HepG2 (cell line): Measurements from ENCODE around the gene ISG20L2. TPM values are rescaled to one million over a fixed set of nuclear protein-coding genes. Genes with fewer than 3 reads are reported as not detected.

Source experiments
- AGO1 ChIP-seq: fragments of 200-400 bp; formaldehyde crosslinking; IDR thresholded peaks from 2 replicates; pipeline ENCODE4 v1.6.1; 2017; ENCODE audit warnings: mild to moderate bottlenecking, low read depth, low read length, moderate library complexity; ENCODE audit not compliant: poor library complexity, severe bottlenecking
- ARHGAP35 ChIP-seq: sonication (generic); formaldehyde crosslinking; IDR thresholded peaks from 2 replicates; pipeline ENCODE4 v1.9.0; 2022; ENCODE audit warnings: mild to moderate bottlenecking, inconsistent platforms, moderate library complexity, missing genetic modification reagents, borderline replicate concordance
- ARNTL ChIP-seq: sonication (generic); formaldehyde crosslinking; IDR thresholded peaks from 2 replicates; pipeline ENCODE4 v1.4.0; 2020; ENCODE audit warnings: mild to moderate bottlenecking, missing genetic modification reagents
- ATRX ChIP-seq: sonication (generic); formaldehyde crosslinking; IDR thresholded peaks from 2 replicates; pipeline ENCODE4 v1.4.0; 2020; ENCODE audit warnings: missing genetic modification reagents, borderline replicate concordance
- CENPT ChIP-seq: sonication (generic); formaldehyde crosslinking; IDR thresholded peaks from 2 replicates; pipeline ENCODE4 v1.8.0; 2022; ENCODE audit warnings: low read depth, mild to moderate bottlenecking, moderate library complexity, missing genetic modification reagents
- CHD2 ChIP-seq: IDR thresholded peaks from 2 replicates; pipeline ENCODE4 v1.6.1; 2011; ENCODE audit warnings: low read depth, low read length, improper control_type of control experiment
- CTCF ChIP-seq: sonication (generic); formaldehyde crosslinking; IDR thresholded peaks from 2 replicates; pipeline ENCODE4 v1.5.0; 2020; ENCODE audit warnings: mild to moderate bottlenecking, missing genetic modification reagents, moderate library complexity
- DPF2 ChIP-seq: sonication (generic); formaldehyde crosslinking; IDR thresholded peaks from 2 replicates; pipeline ENCODE4 v1.4.0; 2020; ENCODE audit warnings: mild to moderate bottlenecking, low read depth, missing genetic modification reagents, borderline replicate concordance
- HMG20A ChIP-seq: IDR thresholded peaks from 2 replicates; pipeline ENCODE4 v1.6.1; 2016; ENCODE audit warnings: borderline replicate concordance
- HNRNPH1 ChIP-seq: fragments of 200-400 bp; formaldehyde crosslinking; optimal IDR thresholded peaks from 2 replicates; pipeline ENCODE3; 2017; ENCODE audit warnings: mild to moderate bottlenecking, low read depth, low read length
- KDM2A ChIP-seq: sonication (generic); formaldehyde crosslinking; IDR thresholded peaks from 2 replicates; pipeline ENCODE4 v1.4.0; 2020; ENCODE audit warnings: low read depth, missing genetic modification reagents, borderline replicate concordance
- NR1H2 ChIP-seq: sonication (generic); formaldehyde crosslinking; IDR thresholded peaks from 2 replicates; pipeline ENCODE4 v1.8.1; 2022; ENCODE audit warnings: low read depth, missing genetic modification reagents, borderline replicate concordance
- SIN3B ChIP-seq: fragments of 150-350 bp; IDR thresholded peaks from 2 replicates; pipeline ENCODE4 v1.6.1; 2014; ENCODE audit warnings: low read length
- SYNCRIP ChIP-seq: fragments of 200-400 bp; formaldehyde crosslinking; IDR thresholded peaks from 2 replicates; pipeline ENCODE4 v1.6.1; 2018; ENCODE audit warnings: mild to moderate bottlenecking, low read depth, low read length; ENCODE audit not compliant: insufficient read depth
- ZBTB14 ChIP-seq: sonication (generic); formaldehyde crosslinking; IDR thresholded peaks from 2 replicates; pipeline ENCODE4 v1.4.0; 2020; ENCODE audit warnings: missing genetic modification reagents
- ZBTB39 ChIP-seq: sonication (generic); formaldehyde crosslinking; IDR thresholded peaks from 2 replicates; pipeline ENCODE4 v1.5.0; 2020; ENCODE audit warnings: missing genetic modification reagents
- ZBTB7B ChIP-seq: sonication (generic); formaldehyde crosslinking; IDR thresholded peaks from 2 replicates; pipeline ENCODE4 v1.4.0; 2020; ENCODE audit warnings: missing genetic modification reagents
- ZNF234 ChIP-seq: sonication (generic); formaldehyde crosslinking; conservative IDR thresholded peaks from 2 replicates; pipeline ENCODE4 v1.5.1; 2020; ENCODE audit warnings: mild to moderate bottlenecking, missing genetic modification reagents
- ZNF451 ChIP-seq: sonication (generic); formaldehyde crosslinking; IDR thresholded peaks from 2 replicates; pipeline ENCODE4 v1.5.0; 2020; ENCODE audit warnings: mild to moderate bottlenecking, missing genetic modification reagents
- ZNF557 ChIP-seq: sonication (generic); formaldehyde crosslinking; IDR thresholded peaks from 2 replicates; pipeline ENCODE4 v1.4.0; 2020; ENCODE audit warnings: missing genetic modification reagents
- ZNF672 ChIP-seq: sonication (generic); formaldehyde crosslinking; IDR thresholded peaks from 2 replicates; pipeline ENCODE4 v1.8.1; 2022; ENCODE audit warnings: missing genetic modification reagents
- ZSCAN22 ChIP-seq: sonication (generic); formaldehyde crosslinking; IDR thresholded peaks from 2 replicates; pipeline ENCODE4 v1.4.0; 2020; ENCODE audit warnings: mild to moderate bottlenecking, missing genetic modification reagents
- ZSCAN5A ChIP-seq: sonication (generic); formaldehyde crosslinking; IDR thresholded peaks from 2 replicates; pipeline ENCODE4 v1.8.0; 2022; ENCODE audit warnings: mild to moderate bottlenecking, missing genetic modification reagents, borderline replicate concordance
- polyA plus RNA-seq, 8 experiments: library from polyadenylated mRNA; depleted of rRNA in 3 of 8; stranded (reverse) in 7 of 8; unstranded in 1 of 8; fragments of >200 nt; fragmentation: Illumina TruSeq in 4 of 8; extraction: Trizol in 4 of 8; gene quantifications; 2 replicates each; pipeline versions ENCODE4 v1.2.1 to v1.2.3, GENCODE V29; 2011 to 2016; ENCODE audit warnings: low read depth in 4 of 8, missing spikeins in 1 of 8, mixed read lengths in 1 of 8; ENCODE audit not compliant: insufficient read depth in 1 of 8
- total RNA-seq, 5 experiments: library from RNA; depleted of rRNA; stranded (reverse); fragments of >200 nt; fragmentation: Illumina TruSeq; extraction: Trizol; gene quantifications; 2 replicates each; pipeline ENCODE4 v1.2.3, GENCODE V29; 2016; ENCODE audit warnings: low read depth in 1 of 5

ISG20L2 gene
- total and polyA plus RNA-seq, 2 of the 13 experiments (the other 11 are each of a cell fraction or from before 2014, with no cell fraction given): 19.8 to 21.3 TPM

- 0 out of 2 replicates have a peak, but pooled peaks have one; percentile 75 for TF ChIP-seq ZNF557 (CRISPR knock-in tag)
- no peak; the same call in 1 of the 2 replicates for TF ChIP-seq ARHGAP35
- peak; percentile 90 for TF ChIP-seq KDM2A (CRISPR knock-in tag)
- no peak for TF ChIP-seq DPF2 (CRISPR knock-in tag)
- TF ChIP-seq HMG20A (CRISPR knock-in tag): no peak
- TF ChIP-seq ZNF672 (CRISPR knock-in tag): no peak
- TF ChIP-seq SYNCRIP: no peak
- TF ChIP-seq ZBTB39 (CRISPR knock-in tag): no peak
- no peak for TF ChIP-seq ATRX (CRISPR knock-in tag)
- no peak for TF ChIP-seq CENPT (CRISPR knock-in tag)
- TF ChIP-seq NR1H2: no peak
- no peak for TF ChIP-seq ZNF234
- peak; percentile 90 for TF ChIP-seq AGO1
- TF ChIP-seq SIN3B: peak; percentile 29; the same call in 1 of the 2 replicates
- TF ChIP-seq ZBTB14: no peak; the same call in 1 of the 2 replicates
- TF ChIP-seq ARNTL (CRISPR knock-in tag): peak; percentile 73; the same call in 1 of the 2 replicates
- TF ChIP-seq ZSCAN5A (CRISPR knock-in tag): no peak; the same call in none of the 2 replicates
- peak; percentile 33; the same call in 1 of the 2 replicates for TF ChIP-seq CTCF
- TF ChIP-seq HNRNPH1: peak; percentile 48
- no peak for TF ChIP-seq ZSCAN22 (CRISPR knock-in tag)
- TF ChIP-seq CHD2: peak; percentile 76
- TF ChIP-seq ZBTB7B (CRISPR knock-in tag): 0 out of 2 replicates have a peak, but pooled peaks have one; percentile 15
- TF ChIP-seq ZNF451 (CRISPR knock-in tag): peak; percentile 81
These were observed 12.3 kb upstream of the ISG20L2 start, which contains the start of gene MRPL24 (continued) for GRCh38 chr1:156740741-156741480.
